Ammon's horn (tissue), 1 donor: Measurements from ENCODE around the gene ZNF805.
"Not testable (repeated sequence)": the region's sequence is repeated elsewhere in the genome, so short reads cannot be mapped to it uniquely, and the experiment has no call there.

ENCODE experiments used
- DNase-seq: peaks from one replicate; pipeline ENCODE4 v3.0.0-alpha.2; 2016; ENCODE audit warnings: low spot score

Gene ZNF805

DNA sequence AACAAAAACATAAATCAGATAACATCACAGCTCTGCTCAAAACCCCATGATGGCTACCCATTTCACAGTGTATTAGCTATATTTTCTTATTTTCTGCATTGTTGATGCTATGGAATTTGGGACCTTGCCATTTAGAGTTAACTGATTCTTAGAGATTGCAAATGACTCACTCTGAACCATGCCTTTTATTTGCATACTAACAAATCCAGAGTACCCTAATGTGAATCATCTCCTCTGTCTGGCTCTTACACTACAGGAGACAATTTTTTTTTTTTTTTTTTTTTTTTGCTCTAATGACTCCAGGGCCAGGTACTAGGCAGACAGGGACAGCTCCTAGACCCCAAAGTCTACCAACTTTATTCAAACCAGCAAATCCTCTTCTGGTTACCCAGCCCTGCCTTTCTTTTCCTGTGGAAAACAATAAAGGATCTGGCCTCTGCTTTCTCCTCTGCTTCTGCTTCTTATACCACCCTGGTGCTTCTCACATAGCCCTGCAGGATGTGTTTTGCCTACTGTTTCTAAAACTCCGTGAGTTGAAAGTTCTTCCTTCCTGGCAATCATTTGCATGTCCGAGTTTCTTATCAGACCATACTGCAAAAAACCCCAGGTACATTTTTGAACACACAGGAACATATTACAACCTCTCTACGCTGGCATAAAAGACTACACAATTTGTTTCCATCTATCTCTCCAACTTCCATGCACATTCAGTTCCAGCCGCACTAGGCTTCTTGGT is 29.3 kb downstream of the ZNF805 start:
- no peak for DNase-seq

DNA sequence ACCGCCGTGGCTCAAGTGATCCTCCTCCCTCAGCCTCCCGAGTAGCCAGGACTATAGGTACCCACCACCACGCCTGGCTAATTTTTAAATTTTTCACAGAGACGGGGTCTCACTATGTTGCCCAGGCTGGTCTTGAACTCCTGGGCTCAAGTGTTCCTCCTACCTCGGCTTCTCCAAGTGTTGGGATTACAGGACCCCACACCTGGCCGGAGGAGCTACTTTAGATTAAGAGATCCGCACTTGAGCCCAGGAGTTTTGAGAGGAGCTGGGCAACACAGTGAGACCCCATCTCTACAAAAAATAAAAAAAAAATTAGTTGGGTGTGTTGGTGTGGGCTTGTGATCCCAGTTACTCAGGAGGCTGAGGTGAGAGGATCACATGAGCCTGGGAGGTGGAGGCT is 30.8 kb downstream of the ZNF805 start:
- no peak for DNase-seq

DNA sequence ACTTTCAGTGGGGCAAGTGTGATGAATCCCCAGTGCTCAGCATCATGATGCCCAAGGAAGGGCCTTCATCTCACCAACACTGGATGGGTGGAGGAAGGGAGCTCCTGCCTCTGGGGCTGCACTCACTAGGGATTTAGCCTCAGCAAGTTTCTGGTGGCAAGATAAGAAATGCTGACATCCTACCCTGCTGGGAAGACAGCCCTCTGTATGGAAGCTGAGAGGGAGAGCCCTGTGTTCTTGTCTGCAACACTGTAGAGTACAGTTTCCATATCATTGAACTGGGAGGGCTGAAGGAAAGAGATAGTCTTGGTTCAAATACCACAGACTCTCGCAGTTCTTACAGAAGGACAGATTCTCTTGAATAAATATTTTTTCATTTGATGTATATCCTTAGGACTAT is 32.6 kb downstream of the ZNF805 start:
- DNase-seq, result no peak

DNA sequence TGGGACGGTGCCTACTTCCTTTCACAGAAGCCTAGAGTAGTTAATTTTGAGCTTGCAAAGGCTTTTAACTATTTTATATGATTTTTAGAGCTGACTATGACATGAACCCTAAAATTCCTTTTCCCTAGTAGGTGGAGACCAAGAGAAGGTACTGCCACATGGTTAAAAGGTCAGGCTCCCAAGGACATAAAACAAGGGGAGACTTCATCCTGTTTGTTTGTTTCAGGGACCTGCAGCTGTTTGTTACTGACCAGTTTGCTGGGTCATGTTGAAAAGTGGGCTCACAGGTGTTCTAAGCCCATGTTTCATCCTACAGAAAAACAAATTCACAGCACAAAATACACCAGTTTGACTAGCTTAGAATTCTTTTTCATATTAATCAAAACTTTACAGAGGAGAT is 36.0 kb downstream of the ZNF805 start:
- no peak for DNase-seq

DNA sequence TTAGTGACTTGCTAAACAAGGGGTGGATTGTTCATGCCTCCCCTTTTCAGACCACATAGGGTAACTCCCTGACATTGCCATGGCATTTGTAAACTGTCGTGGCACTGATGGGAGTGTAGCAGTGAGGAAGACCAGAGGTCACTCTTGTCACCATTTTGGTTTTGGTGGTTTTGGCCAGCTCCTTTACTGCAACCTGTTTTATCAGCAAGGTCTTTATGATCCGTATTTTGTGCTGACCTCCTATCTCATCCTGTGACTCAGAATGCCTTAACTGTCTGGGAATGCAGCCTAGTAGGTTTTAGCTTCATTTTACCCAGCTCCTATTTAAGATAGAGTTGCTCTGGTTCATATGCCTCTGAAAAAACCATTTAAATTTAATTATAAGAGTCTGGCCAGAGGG is 38.0 kb downstream of the ZNF805 start:
- not testable (repeated sequence) for DNase-seq

DNA sequence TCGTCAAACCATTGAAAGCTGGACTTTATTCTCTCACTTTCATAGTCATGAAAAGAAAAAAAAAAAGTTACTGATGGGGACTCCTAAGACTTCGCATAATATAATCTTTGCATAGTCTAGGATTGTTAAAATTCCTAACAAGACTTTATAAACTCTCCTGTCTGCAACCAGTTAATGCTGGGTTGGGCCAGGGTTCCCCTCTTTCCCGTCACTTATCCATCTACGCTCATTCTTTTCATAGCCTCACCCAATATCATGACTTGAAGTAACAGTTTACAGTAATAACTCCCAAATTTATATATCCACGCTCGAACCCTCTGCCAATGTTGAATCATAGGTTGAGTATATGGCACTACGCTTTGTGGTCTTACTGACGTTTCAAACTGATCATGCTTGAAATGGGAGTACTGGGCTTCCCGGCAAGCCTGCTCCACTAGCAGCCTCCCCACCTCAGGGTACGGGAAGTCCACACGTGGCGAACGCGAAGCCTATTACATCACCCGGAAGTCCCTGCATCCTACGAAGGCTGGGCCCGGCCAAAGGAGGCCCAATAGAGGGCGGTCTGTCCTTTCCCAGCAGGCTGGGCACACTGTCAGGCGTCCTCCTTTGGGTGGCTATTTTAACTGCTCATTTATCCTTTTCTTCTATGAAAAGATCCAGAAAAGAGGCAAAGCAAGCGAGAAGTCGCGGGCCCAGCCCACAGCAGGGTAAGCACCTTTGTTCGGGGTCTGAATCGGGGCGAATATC is 39.2 kb downstream of the ZNF805 start:
- peak; percentile 95 for DNase-seq

DNA sequence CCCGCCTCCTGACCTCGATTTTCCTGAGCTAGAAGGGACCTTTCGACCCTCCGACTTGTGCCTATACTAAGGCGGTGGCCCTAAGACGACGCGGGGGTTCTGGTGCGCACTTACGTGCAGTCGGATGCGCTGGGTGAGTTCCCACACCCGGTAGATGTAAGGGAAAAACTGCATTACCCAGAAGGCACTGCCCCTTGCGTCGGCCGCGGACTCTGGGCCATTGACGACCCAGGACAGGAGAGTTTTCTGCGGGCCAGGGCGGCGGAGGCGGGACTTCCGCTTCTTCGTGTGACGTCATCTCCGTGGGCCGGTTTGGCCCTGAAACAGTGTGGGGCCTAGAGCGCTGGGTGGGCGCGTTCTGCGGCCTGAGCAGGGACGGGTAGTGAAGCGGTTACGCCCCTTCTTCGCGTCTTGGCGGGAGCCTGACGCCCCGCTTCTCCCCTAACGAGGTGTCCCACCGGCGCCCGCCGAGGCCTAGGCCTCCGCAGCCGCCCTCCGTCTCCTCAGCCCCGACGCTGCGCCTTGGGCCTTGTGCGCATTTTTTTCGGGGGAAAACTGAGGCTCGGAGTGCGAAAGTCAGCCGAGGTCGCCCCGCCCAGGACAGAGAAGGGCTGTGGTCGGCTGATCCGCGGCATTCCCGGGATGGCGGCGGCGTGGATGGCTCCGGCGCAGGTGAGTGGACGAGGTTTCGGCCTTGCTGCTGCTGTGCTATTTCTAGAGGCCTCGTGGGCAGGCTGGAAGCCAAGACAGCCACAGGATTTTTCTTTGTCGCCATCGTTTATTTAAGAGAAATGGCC is 39.9 kb downstream of the ZNF805 start, which contains the start of gene ZNF460:
TSS of gene ZNF460 (plus strand) at position 321 of the 797 bp plus-strand sequence. CDS start at position 643, 322 bp downstream.
- DNase-seq, result peak; percentile 98

DNA sequence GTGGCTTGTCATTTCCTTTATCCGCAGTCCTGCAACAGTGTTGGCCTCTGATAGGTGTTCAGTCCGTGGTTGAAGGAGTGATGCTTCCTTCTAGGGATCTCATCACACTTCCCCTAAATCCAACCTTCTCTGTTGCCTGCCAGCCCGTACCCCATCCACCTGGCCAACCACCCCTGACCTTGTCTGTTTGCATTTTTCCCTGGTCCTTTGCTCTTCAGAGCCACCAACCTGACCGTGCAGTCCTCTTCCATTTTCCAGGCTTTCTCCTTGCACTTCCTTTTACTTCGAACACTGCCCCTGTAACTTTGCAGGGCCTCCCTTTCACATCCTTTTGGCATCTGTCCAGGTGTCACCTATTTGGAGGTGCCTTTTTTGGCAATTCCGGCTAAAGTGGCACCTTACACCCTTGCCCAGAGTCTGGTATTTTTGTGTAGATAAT is 40.5 kb downstream of the ZNF805 start:
- DNase-seq, result no peak

DNA sequence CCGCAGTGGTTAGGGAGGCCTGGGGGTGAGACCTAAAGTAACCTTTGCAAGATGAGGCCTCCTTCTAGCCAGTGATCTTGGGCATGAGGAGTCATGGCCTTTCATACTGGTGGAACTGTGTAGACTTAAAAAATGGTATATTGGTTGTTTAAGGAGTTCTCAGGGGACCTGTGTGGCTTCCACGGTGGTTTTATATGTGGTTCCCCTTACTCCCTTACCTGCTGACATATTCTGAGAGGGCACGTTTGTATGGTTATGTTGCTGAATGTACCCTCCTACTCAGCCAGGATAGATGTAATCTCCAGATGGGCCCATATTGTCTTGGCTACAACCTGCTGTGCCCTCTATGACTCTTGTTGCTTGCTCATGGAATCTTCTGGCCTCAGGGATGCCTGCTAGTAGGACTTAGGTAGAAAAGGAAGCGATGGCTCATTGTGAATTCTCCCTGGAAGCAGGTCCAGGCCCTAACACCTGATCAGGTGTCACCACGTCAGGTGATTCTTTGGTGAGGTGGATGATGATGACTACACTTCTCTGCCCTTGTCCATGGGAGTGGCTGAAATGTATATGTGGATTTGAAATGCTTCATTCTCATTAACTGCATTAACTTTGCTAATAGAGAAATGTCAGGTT is 41.7 kb downstream of the ZNF805 start:
- DNase-seq, result no peak

DNA sequence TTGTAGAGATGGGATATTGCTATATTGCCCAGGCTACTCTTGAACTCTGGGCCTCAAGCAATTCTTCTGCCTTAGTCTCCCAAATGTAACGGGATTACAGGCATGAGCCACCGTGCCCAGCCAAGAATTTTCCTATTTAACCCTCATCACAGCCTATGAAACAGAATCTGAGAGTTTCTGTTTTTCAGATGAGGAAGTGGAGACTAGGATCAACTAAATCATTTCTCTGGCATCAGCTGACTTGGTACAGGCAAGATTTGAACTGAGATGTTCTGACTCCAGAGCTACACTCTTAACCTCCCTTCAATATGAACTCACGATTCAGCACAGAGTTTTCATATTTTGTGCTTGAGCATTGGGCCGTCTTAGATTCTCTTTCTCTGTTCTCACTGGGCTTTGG is 47.9 kb downstream of the ZNF805 start:
- DNase-seq, result no peak

DNA sequence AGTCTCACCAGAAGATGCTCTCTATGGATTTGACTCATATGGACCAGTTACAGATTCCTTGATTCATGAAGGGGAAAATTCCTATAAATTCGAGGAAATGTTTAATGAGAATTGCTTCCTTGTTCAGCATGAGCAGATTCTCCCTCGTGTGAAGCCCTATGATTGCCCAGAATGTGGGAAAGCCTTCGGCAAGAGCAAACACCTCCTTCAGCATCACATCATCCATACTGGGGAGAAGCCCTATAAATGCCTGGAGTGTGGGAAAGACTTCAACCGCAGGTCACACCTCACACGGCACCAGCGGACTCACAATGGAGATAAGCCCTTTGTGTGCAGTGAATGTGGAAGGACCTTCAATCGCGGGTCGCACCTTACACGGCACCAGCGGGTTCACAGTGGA is 50.5 kb downstream of the ZNF805 start:
- no peak for DNase-seq

DNA sequence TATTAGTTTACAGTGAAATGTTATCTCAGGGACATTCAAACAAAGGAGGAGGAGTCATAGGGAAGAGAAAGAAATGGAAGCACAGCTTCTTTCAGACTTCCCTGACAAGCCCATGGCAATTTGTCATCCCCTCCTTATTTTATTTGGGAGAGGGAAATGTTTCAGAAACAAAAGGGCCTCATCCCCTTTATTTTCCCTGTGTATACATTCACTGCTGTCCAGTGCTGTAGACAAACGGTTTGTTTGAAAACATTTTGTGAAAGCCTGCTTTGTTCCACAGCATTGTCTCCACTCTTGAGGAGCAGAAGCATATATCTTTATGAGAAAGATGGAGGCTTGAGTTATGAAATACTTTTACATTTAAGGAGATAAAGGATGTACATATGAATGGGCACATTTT is 52.1 kb downstream of the ZNF805 start:
- no peak for DNase-seq

DNA sequence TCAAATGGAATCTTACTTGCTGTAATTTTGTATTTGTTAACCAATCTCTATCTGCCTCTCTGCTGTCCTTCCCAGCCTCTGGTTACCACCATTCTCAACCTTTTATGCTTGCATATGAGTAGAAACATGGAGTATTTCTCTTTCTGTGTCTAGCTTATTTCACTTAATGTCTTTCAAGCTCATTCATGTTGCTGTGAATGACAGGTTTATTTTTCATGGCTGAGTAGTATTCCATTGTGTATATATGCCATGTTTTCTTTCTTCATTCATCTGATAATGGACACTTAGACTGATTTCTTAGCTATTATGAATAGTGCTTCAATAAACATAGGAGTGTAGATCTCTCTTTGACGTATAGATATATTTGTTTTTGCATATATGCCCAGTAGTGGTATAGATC is 53.3 kb downstream of the ZNF805 start:
- no peak for DNase-seq

DNA sequence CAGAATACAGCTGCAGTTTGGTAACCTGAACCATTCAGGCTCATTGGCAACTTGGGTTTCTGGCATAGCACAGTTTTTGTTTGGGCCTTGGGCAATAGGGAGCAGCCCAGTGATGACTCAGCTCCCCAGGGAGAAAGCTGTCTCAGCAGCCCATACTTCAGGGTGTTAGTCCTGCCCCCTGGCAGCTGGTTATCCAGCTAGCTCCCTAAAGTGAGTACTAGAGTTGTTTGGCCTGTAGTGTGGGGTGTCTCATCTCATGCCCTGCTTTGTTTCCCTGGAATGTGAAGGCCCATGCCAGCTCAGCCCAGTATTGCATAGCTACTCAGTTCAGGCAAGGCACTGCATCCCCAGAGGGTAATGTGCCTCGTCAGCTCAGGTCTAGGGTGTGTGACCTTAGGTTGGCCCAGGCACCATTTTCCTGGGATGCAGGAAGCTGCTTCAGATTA is 61.6 kb downstream of the ZNF805 start:
- DNase-seq, result no peak

DNA sequence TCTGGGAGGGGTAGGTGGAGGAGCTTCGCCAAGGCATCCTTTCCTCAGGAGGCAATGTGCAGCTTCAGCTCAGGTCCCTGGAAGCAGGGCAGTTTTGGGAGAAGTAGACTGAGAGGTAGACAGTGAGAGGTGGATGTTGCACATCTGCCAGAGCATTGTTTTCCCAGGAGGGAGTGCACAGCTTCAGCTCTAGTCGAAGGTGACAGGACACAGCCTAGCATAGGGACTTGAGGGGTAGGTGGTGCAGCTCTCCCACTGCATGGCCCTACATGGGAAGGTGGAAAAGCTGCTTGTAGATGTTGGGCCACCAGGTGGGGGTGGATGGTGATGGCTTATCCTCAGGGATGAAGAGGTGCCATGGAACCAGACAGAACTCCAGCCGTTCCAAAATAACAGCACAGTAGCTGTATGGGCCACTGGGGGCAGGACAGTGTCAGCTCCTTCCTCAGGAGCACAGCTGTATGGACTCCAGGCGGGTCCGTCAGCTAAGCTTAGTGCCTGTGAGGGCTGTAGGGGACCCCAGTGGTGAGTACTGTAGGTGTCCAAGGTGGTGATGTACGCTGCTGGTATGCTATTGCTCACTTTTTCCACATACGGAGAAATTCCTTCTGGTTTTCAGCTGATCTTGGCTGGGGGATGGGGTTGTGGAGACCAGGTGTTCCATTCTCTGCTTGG is 62.4 kb downstream of the ZNF805 start:
- DNase-seq, result no peak
